Pancreas (tissue), 10 donors: ENCODE data around the gene TESPA1. TPM values are rescaled to one million over a fixed set of nuclear protein-coding genes. Genes with fewer than 3 reads are reported as not detected.

Experiments
- ATAC-seq, 4 donors: fragments of 200-7000 bp; cut with Tn5 transposase; one replicate each; pipeline versions ENCODE4 v1.8.0 to v1.9.1; 2020; ENCODE audit warnings: mild to moderate bottlenecking in 4 of 4, moderate library complexity in 4 of 4
- DNase-seq, 6 donors: peaks; one replicate each; pipeline ENCODE4 v3.0.0-alpha.2; 2020
- FAIRE-seq: peaks from 2 replicates; lab custom pipeline; 2012; peaks lifted over from hg19 to GRCh38; lab: Jason Lieb, UNC
- H3K27ac ChIP-seq, 4 donors: fragments of 200-600 bp; sonication (generic); 1 replicate in 3 of 4; 2 replicates in 1 of 4; pipeline versions ENCODE4 v1.5.0 to v1.8.0; 2020
- H3K27me3 ChIP-seq, 4 donors: fragments of 200-600 bp; one replicate each; pipeline ENCODE4 v1.8.0; 2021
- H3K36me3 ChIP-seq, 3 donors: fragments of 200-600 bp; sonication (generic) in 1 of 3; one replicate each; pipeline versions ENCODE4 v1.5.0 to v1.8.0; 2020 to 2021
- H3K4me1 ChIP-seq, 3 donors: fragments of 200-600 bp; one replicate each; pipeline ENCODE4 v1.8.0; 2021
- H3K4me3 ChIP-seq, 4 donors: fragments of 200-600 bp; sonication (generic) in 2 of 4; one replicate each; pipeline versions ENCODE4 v1.5.0 to v1.8.0; 2020 to 2021
- H3K9me3 ChIP-seq, 4 donors: fragments of 200-600 bp; one replicate each; pipeline ENCODE4 v1.8.0; 2021
- CTCF ChIP-seq, 4 donors: fragments of 200-600 bp; sonication (generic) in 3 of 4; IDR thresholded peaks; one replicate each; pipeline versions ENCODE4 v1.5.0 to v1.8.0; 2021; ENCODE audit warnings: antibody characterized with exemption in 4 of 4
- WGBS, 2 donors: extraction: QIAGEN DNeasy Blood & Tissue Kit; methylation state at CpG; one replicate each; pipeline ENCODE4 v1.1.7; 2013; 5-methylcytosine and 5-hydroxymethylcytosine counted together
- intact Hi-C, 3 donors: fragments of 100-400 bp; cut with DNase I; formaldehyde crosslinking; loops; one replicate each; pipeline versions ENCODE4 v1.11.1 to v1.14.2; 2022
- polyA plus RNA-seq, 2 donors: library from polyadenylated mRNA; stranded (reverse); fragments of 200-250 nt; gene quantifications; one replicate each; pipeline ENCODE4 v1.2.3, GENCODE V29; 2013
- total RNA-seq, 6 donors: library from RNA; stranded (reverse); fragmentation: NEBNext Ultra II Directional in 4 of 6; extraction: Animal tissue kit (Norgen Biotek cat#: 25700) in 4 of 6; gene quantifications; one replicate each; pipeline versions ENCODE4 v1.2.1 to v1.2.4, GENCODE V29; 2021 to 2023
- donor health status: healthy with polysubstance abuse.
- donor health status: DM: no; HTN: no; CAD: no; lungs with moderate emphysema.
- donor health status: DM: no; HTN: no; CAD: no.
- donor health status: control.
- donor health status: control.
- donor health status: Bipolar disorder and iron deficiency.
- donor health status: DM: yes; HTN: yes; CAD: no.
- donor health status: DM: no; HTN: no; CAD: no.
- donor health status: DM: no; HTN: no; CAD: no.
- donor health status: DM: yes; HTN: yes; CAD: no.

TESPA1 gene
- total and polyA plus RNA-seq, 8 donors = 0.08 to 0.60 (median 0.25) TPM

GRCh38 chr12:54937376-54937775 lies 47.2 kb downstream of the TESPA1 start:
- Histone ChIP-seq H3K9me3 (no peaks in the 10 kb centered on the region), H3K27ac (no peak overlapping the region), H3K4me1 (no peaks in the 10 kb centered on the region), H3K27me3 (no peaks in the 10 kb centered on the region), H3K4me3 (no peak overlapping the region), H3K36me3 (no peaks in the 10 kb centered on the region)
- no peak for TF ChIP-seq CTCF (IDR thresholded peaks at IDR 0.05)
- DNase-seq = no peak
- FAIRE-seq = no peak
- intact Hi-C loops = no loop called here
- no peak for ATAC-seq

DNA sequence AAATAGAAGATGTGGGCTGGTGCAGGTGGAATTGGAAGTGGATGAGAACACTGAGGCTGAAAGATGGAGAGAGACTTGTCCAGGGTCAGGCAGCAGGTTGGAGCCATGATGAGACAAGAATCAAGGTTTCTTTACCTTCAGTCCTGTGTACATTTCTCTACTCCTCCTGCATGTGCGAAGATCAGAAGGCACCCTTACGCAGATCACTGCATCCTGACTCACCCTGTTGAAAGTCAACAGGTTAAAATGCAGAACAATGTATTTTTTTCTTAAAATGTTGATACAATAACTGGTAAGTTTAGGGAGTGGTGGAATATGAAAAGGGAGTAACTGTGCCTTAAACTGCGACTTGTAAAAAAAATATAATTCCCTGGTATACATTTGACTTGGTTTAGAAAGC lies 47.8 kb downstream of the TESPA1 start:
- H3K27ac ChIP-seq = no peak overlapping the region
- intact Hi-C loops = no loop called here
- H3K27me3 ChIP-seq = no peaks in the 10 kb centered on the region
- no peaks in the 10 kb centered on the region for H3K36me3 ChIP-seq
- no peaks in the 10 kb centered on the region for H3K9me3 ChIP-seq
- TF ChIP-seq CTCF (IDR thresholded peaks at IDR 0.05) = no peak
- DNase-seq (no peak), ATAC-seq (no peak), FAIRE-seq (no peak)
- no peak overlapping the region for H3K4me3 ChIP-seq
- WGBS, 2 donors = 43 to 54% methylated on average over 3 of the region's 3 CpGs
- H3K4me1 ChIP-seq = no peaks in the 10 kb centered on the region

GRCh38 chr12:54935235-54935951 lies 49.2 kb downstream of the TESPA1 start:
- Histone ChIP-seq H3K4me3 (no peak overlapping the region), H3K27ac (peak overlapping the region in 1 of 4 donors; percentile 16), H3K36me3 (no peaks in the 10 kb centered on the region), H3K4me1 (no peaks in the 10 kb centered on the region), H3K27me3 (no peaks in the 10 kb centered on the region), H3K9me3 (no peaks in the 10 kb centered on the region)
- ATAC-seq (peak in 3 of 4 donors; percentile 40 to 72 (median 54)), DNase-seq (no peak), FAIRE-seq (no peak)
- no peak for TF ChIP-seq CTCF (IDR thresholded peaks at IDR 0.05)
- WGBS, 2 donors = 44 to 50% methylated on average over 5 of the region's 5 CpGs
- intact Hi-C loops = no loop called here

- Histone ChIP-seq H3K4me3 (no peak overlapping the region), H3K9me3 (no peaks in the 10 kb centered on the region), H3K27ac (no peak overlapping the region), H3K4me1 (no peaks in the 10 kb centered on the region), H3K27me3 (no peaks in the 10 kb centered on the region), H3K36me3 (no peaks in the 10 kb centered on the region)
- no peak for DNase-seq
- WGBS, 2 donors = 14 to 33% methylated on average over 1 of the region's 1 CpG
- TF ChIP-seq CTCF (IDR thresholded peaks at IDR 0.05) = no peak
- intact Hi-C loops = no loop called here
- ATAC-seq = no peak
- FAIRE-seq = no peak
Measured at GRCh38 chr12:54934419-54934818, 50.1 kb downstream of the TESPA1 start.

DNA sequence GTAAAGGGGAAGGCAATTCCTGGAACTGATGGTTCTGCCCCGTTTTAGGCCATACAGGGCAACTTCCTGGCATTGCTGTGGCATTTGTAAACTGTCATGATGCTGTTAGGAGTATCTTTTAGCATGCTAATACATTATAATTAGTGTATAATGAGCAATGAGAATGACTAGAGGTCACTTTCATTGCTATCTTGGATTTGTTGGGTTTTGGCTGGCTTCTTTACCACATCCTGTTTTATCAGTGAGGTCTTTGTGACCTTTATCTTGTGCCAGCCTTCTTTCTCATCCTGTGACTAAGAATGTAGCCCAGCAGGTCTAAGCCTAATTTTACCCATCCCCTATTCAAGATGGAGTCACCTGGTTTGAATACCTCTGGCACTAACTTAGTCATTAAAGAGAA lies 51.2 kb downstream of the TESPA1 start:
- 53 to 69% methylated on average over 1 of the region's 1 CpG for WGBS, 2 donors
- FAIRE-seq (no peak), ATAC-seq (no peak), DNase-seq (no peak)
- Histone ChIP-seq H3K9me3 (no peaks in the 10 kb centered on the region), H3K36me3 (no peaks in the 10 kb centered on the region), H3K27ac (no peak overlapping the region), H3K27me3 (no peaks in the 10 kb centered on the region), H3K4me3 (no peak overlapping the region), H3K4me1 (no peaks in the 10 kb centered on the region)
- no peak for TF ChIP-seq CTCF (IDR thresholded peaks at IDR 0.05)
- intact Hi-C loops = no loop called here
